AG09319 (cell line): Measurements from ENCODE around the gene ZNF555.
"Not testable (repeated sequence)": the region's sequence is repeated elsewhere in the genome, so short reads cannot be mapped to it uniquely, and the experiment has no call there.

Experiments
- DNase-seq: peaks from one replicate; pipeline ENCODE4 v3.0.0-alpha.2; 2010; ENCODE audit warnings: low read depth; ENCODE audit errors: extremely low read depth
- TF ChIP-seq, protein P1 (sequence below): IDR thresholded peaks from 2 replicates; pipeline ENCODE4 v1.5.1; 2011; ENCODE audit warnings: low read depth, mild to moderate bottlenecking, inconsistent platforms, low read length, moderate library complexity

Gene ZNF555

GRCh38 chr19:2867025-2867991 is 26.0 kb downstream of the ZNF555 start, which contains the start of gene ZNF556:
Gene ZNF556 (plus strand): TSS chr19:2867335. CDS start chr19:2867422, 87 bp downstream.
- TF ChIP-seq, protein P1, sequence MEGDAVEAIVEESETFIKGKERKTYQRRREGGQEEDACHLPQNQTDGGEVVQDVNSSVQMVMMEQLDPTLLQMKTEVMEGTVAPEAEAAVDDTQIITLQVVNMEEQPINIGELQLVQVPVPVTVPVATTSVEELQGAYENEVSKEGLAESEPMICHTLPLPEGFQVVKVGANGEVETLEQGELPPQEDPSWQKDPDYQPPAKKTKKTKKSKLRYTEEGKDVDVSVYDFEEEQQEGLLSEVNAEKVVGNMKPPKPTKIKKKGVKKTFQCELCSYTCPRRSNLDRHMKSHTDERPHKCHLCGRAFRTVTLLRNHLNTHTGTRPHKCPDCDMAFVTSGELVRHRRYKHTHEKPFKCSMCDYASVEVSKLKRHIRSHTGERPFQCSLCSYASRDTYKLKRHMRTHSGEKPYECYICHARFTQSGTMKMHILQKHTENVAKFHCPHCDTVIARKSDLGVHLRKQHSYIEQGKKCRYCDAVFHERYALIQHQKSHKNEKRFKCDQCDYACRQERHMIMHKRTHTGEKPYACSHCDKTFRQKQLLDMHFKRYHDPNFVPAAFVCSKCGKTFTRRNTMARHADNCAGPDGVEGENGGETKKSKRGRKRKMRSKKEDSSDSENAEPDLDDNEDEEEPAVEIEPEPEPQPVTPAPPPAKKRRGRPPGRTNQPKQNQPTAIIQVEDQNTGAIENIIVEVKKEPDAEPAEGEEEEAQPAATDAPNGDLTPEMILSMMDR = no peak
- DNase-seq = no peak

DNA sequence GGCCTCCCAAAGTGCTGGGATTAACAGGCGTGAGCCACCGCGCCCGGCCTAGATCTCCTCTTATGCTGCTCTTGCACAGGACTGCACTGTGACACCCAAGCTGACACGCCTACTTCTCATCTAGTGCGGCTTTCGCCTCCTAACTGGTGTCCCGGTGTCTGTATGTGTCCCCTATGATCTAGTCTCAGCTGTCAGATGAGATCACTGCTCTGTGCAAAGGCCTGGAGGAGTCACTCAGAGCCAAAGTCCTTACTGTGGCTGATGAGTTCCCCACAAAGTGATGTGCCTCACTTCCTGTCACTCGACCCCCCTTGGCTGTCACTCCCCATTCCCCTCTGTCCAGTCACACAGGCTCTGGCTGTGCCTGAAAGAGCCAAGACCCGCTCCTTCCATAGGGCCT is 28.3 kb downstream of the ZNF555 start:
- DNase-seq = no peak
- TF ChIP-seq, protein P1 = no peak

- DNase-seq = not testable (repeated sequence)
Observed at GRCh38 chr19:2872175-2872574, 30.9 kb downstream of the ZNF555 start.

GRCh38 chr19:2877398-2878331 is 36.4 kb downstream of the ZNF555 start:
- no peak for DNase-seq
- TF ChIP-seq, protein P1 = no peak

GRCh38 chr19:2883686-2884439 is 42.6 kb downstream of the ZNF555 start:
- TF ChIP-seq, protein P1 = no peak
- no peak for DNase-seq

- no peak for DNase-seq
- TF ChIP-seq, protein P1 = no peak
Observed at GRCh38 chr19:2885736-2886135, 44.5 kb downstream of the ZNF555 start.

DNA sequence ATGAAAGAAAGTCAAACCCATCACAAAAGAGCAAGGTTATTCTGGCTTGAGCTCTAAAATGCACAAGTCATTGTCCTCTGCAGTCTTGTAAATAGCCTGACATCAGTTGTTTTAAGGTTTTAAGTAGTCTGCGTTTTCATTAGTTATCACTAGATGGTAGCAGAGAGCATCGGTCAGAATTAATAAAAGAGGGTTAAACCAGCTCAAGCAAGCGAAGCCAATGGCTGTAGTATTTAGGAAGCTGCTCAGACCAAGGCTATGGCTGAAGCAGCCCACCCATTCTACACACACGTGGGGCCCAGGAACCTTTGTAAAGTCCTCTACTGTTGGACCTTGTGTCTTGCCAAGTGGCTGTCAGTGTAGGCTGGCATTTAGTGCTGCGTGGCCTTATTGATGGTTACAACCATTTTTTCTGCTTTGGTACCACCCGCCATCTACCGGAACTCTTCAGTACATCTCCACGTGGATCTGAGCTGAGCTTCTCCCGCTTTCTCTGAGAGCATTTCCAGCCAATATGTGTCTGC is 46.2 kb downstream of the ZNF555 start:
- peak; percentile 24 for DNase-seq
- TF ChIP-seq, protein P1 = peak; percentile 67
